ENCODE measurements around the gene SLC22A24.

GRCh38 chr11:63032457-63032856 is 111.6 kb downstream of the SLC22A24 start:
- TF ChIP-seq ZFP30 (CRISPR knock-in tag; IDR thresholded peaks at IDR 0.05) (no peak), TSHZ2 (CRISPR knock-in tag; IDR thresholded peaks at IDR 0.05) (no peak), CREB5 (CRISPR knock-in tag; IDR thresholded peaks at IDR 0.05; ENCODE audit: low read depth) (no peak), ZNF8 (CRISPR knock-in tag; IDR thresholded peaks at IDR 0.05) (no peak), ARNTL (CRISPR knock-in tag; IDR thresholded peaks at IDR 0.05; ENCODE audit: borderline replicate concordance, low read depth) (no peak), ZNF565 (CRISPR knock-in tag; conservative IDR thresholded peaks at IDR 0.05; ENCODE audit: low read depth) (no peak)

Data from SK-N-SH treated with all-trans-retinoic acid at 6 μM for 48 hours (cell line).